Fibroblast of skin of left quadriceps (primary cell): Measurements from ENCODE around the gene AMACR.

Experiments used
- DNase-seq, 2 experiments: peaks; one replicate each; pipeline ENCODE4 v3.0.0-alpha.2; 2013; ENCODE audit warnings: low read depth in 2 of 2

The AMACR gene

GRCh38 chr5:34007201-34007620 lies 639 bp downstream of the AMACR start:
- DNase-seq = no peak

DNA sequence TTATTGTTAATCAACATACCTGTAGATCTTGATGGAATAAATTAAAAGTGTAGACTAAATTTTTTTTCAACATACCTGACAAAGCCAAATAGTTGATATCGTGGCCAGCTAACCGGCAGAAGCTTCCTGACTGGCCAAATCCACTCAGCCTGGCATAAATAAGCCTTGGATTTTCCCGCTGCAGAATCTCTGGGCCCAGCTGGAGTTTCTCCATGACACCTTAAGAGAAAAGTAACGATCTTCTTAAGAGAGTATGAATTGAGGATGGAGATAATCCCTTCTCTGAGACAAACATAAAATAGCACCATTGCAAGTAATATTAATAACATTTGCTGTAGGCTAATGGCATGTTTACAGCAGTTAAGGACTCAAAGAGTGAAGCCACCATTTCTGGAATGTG lies 2.2 kb downstream of the AMACR start:
- no peak for DNase-seq

- no peak for DNase-seq
Observed at GRCh38 chr5:34005211-34005610, 2.6 kb downstream of the AMACR start.

DNA sequence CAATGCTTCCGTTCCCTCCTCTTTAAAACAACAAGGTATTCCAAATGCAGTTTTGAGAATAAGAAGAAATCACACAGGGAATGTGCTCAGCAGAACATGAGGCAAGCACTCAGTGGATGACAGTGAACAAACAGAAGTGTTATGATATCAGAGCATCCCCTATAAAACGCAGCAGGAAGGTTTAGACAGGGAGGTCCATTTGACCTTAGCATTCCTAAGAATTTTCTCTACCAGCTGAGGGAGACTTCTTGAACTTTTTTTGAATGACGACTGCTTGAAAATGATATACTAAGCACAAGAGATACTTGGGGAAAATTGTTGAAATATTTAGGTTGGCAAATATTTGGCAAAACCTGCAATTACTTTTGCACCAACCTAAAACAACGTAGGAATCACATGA lies 3.9 kb downstream of the AMACR start:
- no peak for DNase-seq

GRCh38 chr5:34002629-34003328 lies 5.1 kb downstream of the AMACR start:
- DNase-seq = no peak

GRCh38 chr5:34001241-34001841 lies 6.5 kb downstream of the AMACR start:
- no peak for DNase-seq

GRCh38 chr5:33999978-34000377 lies 7.9 kb downstream of the AMACR start:
- no peak for DNase-seq

DNA sequence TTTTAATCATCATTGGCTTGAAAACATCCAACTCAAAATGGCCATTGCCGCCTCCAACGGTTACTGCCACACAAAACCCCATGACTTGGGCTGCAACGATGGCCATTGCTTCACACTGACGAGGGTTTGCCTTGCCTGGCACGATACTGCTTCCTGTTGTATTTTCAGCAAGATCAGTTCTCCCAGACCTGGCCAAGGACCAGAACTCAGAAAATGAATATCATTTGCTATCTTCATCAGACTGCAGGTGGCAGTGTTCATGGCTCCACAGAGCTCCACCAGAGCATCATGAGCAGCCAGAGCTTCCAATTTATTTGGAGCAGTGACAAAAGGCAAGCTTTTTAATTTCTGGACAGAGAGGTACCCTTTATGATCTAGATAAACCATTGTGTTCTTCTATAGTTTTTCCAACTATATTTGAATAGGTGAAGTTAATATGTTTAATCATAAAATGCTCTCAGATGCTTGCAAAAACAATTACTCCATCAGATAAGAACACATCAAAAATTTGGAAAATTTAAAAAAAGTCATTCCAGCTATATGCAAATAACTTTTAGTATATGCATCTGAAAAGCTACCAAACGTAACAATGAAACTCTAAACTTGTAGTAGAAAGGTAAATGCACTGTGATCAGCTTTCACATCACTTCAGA lies 10.4 kb downstream of the AMACR start:
- peak; percentile 65 to 70 for DNase-seq

GRCh38 chr5:33995865-33996264 lies 12.0 kb downstream of the AMACR start:
- no peak for DNase-seq

DNA sequence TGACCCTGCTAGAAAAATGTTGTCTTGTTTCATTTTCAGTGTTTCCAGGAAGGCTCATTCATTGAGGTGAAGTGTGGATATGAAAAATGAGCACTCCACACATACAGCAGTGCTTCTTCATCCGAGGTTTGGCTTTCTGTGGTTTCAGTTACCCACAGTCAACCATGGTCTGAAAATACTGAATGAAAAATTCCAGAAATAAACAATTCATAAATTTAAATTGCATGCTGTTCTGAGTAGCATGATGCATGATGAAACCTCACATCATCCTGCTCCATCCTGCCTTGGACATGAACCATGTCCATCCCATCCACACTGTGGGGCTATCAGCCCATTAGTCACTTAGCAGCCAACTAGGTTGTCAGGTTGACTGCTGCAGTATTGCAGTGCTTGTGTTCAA lies 13.0 kb downstream of the AMACR start:
- DNase-seq = peak; percentile 84 to 85

DNA sequence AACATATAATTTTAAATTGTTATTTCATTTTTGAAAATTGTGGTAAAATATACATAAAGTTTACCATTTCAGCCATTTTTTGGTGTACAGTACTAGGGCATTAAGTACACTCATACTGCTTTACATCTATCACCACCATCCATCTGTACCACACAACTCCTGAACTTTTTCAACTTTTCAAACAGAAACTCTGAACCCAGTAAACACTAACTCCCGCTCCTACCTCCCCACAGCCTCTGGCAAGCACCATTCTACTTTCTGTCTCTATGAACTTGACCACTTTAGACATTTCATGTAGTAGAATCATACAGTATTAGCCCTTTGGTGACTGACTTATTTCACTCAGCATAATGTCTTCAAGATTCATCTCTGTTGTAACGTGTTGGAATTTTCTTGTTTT lies 15.0 kb downstream of the AMACR start:
- no peak for DNase-seq

DNA sequence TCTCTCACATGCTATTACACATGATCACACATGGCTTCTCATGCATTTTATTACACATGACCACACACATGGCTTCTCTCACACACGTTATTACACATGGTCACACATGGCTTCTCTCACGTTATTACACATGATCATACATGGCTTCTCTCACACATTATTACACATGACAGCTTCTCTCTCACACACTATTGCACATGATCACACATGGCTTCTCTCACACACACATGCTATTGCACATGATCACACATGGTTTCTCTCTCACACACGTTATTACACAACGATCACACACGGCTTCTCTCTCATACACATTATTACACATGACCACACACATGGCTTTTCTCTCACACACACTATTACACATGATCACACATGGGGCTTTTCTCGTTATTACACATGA lies 22.4 kb downstream of the AMACR start:
- DNase-seq = no peak

DNA sequence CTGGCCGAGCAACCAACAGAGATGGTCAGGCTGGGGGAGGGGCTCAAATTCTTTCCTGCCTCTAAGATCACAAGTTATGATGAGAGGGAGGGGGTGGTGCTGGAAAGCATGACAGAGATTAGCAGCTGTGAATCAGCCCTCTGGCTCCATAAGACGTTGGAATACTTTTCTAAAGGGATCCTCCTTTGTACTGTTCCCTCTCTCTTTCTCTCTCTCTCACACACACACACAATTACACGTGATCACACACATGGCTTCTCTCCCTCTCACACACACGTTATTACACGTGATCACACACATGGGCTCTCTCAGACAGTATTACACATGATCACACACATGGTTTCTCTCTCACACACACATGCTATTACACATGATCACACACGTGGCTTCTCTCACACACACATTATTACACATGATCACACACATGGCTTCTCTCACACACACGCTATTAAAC lies 23.2 kb downstream of the AMACR start, which contains the start of gene SLC45A2:
TSS of gene SLC45A2 (minus strand) at position 23 of the 454 bp plus-strand sequence. CDS start 110 bp downstream, outside the sequence.
- no peak for DNase-seq

- no peak for DNase-seq
Observed at GRCh38 chr5:33984178-33984577, 23.7 kb downstream of the AMACR start.

DNA sequence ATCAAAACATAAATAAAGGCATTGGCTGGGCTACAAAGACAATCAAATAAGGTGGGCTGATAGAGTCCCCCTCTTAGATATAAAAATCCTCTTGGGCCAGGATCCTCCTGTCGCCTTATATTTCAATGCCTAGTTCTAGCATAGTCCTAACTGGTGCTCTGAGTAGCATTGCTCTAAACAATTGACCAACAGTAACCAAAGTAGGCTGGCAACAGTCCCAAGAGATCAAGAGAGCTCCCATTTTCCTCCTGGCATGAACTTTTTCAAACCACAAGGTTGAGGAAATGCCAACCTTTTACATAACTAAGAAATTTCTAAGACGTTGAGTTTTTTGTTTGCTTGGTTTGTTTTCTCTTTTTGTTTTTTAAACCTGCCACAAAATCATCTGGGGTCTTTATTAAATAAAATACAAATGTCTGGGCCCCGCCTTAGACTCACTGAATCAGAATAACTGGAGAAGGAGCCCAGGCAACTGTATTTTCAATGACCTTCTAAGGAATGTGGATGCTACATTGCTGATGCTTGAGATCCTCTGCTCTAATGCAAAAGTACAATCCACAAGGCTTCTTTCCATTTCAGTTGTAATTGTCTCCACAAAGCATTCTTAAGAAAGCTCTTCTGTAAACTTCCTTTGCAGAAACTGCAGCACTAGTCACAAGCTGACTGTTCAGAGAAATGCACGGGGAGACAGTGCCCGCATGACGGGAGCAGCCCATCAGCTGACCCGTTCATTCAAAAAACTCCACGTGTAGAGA lies 26.3 kb downstream of the AMACR start:
- no peak for DNase-seq

GRCh38 chr5:33980030-33980429 lies 27.8 kb downstream of the AMACR start:
- no peak for DNase-seq

DNA sequence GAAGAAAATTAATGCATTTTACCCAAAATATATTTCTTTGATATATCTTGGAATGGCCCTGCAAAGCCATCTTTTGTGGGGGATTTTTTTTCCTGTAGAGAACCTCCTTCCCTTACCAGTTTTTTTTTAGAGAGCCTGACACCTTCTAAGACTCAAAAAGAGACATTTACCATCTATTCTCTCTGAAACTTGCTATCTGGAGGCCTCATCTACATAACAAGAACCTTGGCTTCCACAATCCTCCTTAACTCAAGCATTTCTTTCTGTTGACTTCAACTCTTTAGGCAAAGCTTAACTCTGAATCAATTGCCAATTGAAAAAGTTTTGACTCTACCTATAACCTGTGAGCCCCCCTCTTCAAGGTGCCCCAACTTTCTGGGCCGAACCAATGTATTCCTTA lies 29.5 kb downstream of the AMACR start:
- DNase-seq = no peak

- DNase-seq = no peak
Observed at GRCh38 chr5:33976307-33976706, 31.5 kb downstream of the AMACR start.

- no peak for DNase-seq
Observed at GRCh38 chr5:33975852-33976251, 32.0 kb downstream of the AMACR start.

DNA sequence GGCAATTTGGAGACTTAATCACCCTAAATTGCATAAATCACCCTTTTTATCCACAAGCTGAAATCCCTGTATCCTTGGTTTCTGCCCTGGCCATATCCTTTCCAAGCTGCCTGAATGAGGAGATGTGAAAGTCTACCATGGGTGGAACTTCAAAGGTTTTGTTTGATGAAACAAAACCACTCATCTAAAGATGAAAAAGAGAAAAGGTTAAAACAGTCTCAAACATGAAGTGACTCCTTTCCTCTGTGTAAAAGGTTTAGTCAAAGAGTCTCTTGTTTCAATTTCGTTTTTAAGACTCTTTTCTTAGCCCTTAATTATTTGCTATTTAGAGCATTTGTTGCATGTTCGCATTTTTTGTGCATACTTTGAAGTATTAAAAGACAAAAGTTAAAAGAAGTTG lies 34.6 kb downstream of the AMACR start:
- DNase-seq = no peak

DNA sequence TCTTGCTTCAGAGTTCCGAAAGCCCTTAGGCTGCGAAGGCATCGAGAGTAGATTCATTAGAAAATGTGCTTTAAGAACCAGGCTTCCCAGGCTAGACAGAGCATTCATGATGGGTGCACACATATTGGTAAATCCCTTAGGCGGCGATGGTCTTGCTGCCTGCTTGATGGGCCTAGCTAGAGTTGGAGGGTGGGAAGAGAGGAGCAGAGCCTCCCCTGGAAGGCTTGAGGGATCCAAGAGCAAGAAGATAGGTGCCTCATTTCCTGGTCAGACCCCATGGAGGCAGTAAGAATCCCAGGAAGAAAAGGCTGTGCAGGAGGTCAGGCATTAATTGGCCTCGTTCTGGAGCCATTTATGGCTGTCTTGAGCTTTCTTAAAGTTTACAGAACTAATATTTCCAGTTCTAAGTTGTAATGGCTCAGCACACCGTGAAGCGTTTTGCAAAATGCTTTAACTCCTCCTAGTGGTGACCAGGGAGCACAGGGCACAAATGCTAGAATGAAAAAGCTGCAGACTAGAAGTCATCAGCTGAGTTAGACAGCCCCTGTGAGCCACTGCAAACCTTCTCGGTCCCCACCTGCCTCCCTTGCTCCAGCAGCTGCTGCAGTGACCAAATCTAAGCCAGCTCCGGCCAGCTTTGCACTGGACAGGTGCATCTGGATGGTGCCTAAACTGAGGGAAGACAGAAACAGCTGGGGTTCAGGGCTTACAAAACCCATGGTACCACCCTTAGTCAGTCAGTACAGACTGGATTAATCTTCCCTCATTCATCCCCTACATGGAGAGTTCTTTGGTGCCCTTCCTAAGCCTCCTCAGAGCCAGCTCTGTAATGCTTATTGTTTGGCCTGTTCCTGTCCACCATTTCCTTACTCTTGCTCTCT lies 38.0 kb downstream of the AMACR start:
- peak; percentile 32 to 41 for DNase-seq
